Neural cell (in vitro differentiated cells): ENCODE data around the gene ZNF786. TPM values are rescaled to one million over a fixed set of nuclear protein-coding genes. Genes with fewer than 3 reads are reported as not detected.

Experiments used
- H2AFZ ChIP-seq: fragments of 200-600, 300-800 bp; sonication (generic), shearing (Covaris generic); 2 replicates; pipeline ENCODE4 v1.6.0; 2014; ENCODE audit warnings: low read depth, mild to moderate bottlenecking, antibody characterized with exemption, low read length, moderate library complexity
- H3F3A ChIP-seq: fragments of 200-600 bp; shearing (Covaris generic); 2 replicates; pipeline ENCODE4 v1.6.1; 2016; ENCODE audit warnings: mild to moderate bottlenecking, moderate library complexity, mixed read lengths, antibody characterized with exemption, low read length; ENCODE audit not compliant: insufficient read depth, poor library complexity, severe bottlenecking
- H3K27ac ChIP-seq: fragments of 200-600, 300-800 bp; sonication (generic), shearing (Covaris generic); 2 replicates; pipeline ENCODE4 v1.5.1; 2014; ENCODE audit warnings: mild to moderate bottlenecking, low read length, moderate library complexity
- H3K27me3 ChIP-seq: fragments of 300-800, 200-600 bp; sonication (generic), shearing (Covaris generic); 2 replicates; pipeline ENCODE4 v1.6.0; 2014; ENCODE audit warnings: mild to moderate bottlenecking, low read depth, low read length, moderate library complexity; ENCODE audit not compliant: insufficient read depth
- H3K36me3 ChIP-seq: fragments of 300-800, 200-600 bp; sonication (generic), shearing (Covaris generic); 2 replicates; pipeline ENCODE4 v1.5.1; 2014; ENCODE audit warnings: mild to moderate bottlenecking, antibody characterized with exemption, low read length, moderate library complexity; ENCODE audit not compliant: insufficient read depth
- H3K4me2 ChIP-seq: fragments of 300-800, 200-600 bp; sonication (generic), shearing (Covaris generic); 2 replicates; pipeline ENCODE4 v1.6.0; 2014; ENCODE audit warnings: mild to moderate bottlenecking, low read length
- H3K4me3 ChIP-seq: fragments of 300-800, 200-600 bp; sonication (generic), shearing (Covaris generic); 2 replicates; pipeline ENCODE4 v1.5.1; 2014; ENCODE audit warnings: mild to moderate bottlenecking, low read length, moderate library complexity
- H3K79me2 ChIP-seq: fragments of 200-600 bp; shearing (Covaris generic); replicated peaks from 2 replicates; pipeline ENCODE4 v1.6.0; 2014; ENCODE audit warnings: mild to moderate bottlenecking, low read length, moderate library complexity; ENCODE audit not compliant: insufficient read depth
- H3K9ac ChIP-seq: fragments of 300-800, 200-600 bp; sonication (generic), shearing (Covaris generic); 2 replicates; pipeline ENCODE4 v1.6.1; 2016; ENCODE audit warnings: mild to moderate bottlenecking, low read length, mixed read lengths
- H3K9me2 ChIP-seq: fragments of 200-600 bp; shearing (Covaris generic); 2 replicates; pipeline ENCODE4 v1.6.1; 2016; ENCODE audit warnings: mild to moderate bottlenecking, low read length, mixed read lengths; ENCODE audit not compliant: insufficient read depth
- H3K9me3 ChIP-seq: fragments of 200-600, 300-800 bp; sonication (generic), shearing (Covaris generic); 2 replicates; pipeline ENCODE4 v1.6.1; 2016; ENCODE audit warnings: mild to moderate bottlenecking, mixed run types, low read length, moderate library complexity, mixed read lengths
- H4K20me1 ChIP-seq: fragments of 200-600 bp; shearing (Covaris generic); 2 replicates; pipeline ENCODE4 v1.6.1; 2016; ENCODE audit warnings: mild to moderate bottlenecking, mixed run types; ENCODE audit not compliant: insufficient read depth
- MXI1 ChIP-seq: fragments of 450-650 bp; conservative IDR thresholded peaks from 2 replicates; pipeline ENCODE4 v1.6.1; 2014; ENCODE audit warnings: antibody characterized with exemption, mild to moderate bottlenecking; ENCODE audit not compliant: poor library complexity, severe bottlenecking
- SMC3 ChIP-seq: fragments of 450-650 bp; conservative IDR thresholded peaks from 2 replicates; pipeline ENCODE4 v1.6.1; 2014; ENCODE audit warnings: antibody characterized with exemption, mild to moderate bottlenecking, moderate library complexity; ENCODE audit not compliant: poor library complexity
- polyA plus RNA-seq: library from polyadenylated mRNA; depleted of rRNA; stranded (reverse); fragments of >200 nt; gene quantifications from 2 replicates; pipeline ENCODE4 v1.2.3, GENCODE V29; 2014
- small RNA-seq, 3 experiments: library from RNA; depleted of rRNA; stranded (forward); fragments of <200 nt; gene quantifications; one replicate each; pipeline ENCODE3, GENCODE V24; 2012

The ZNF786 gene
- polyA plus RNA-seq, 1 donor from 2014 or later = 7.8 TPM

DNA sequence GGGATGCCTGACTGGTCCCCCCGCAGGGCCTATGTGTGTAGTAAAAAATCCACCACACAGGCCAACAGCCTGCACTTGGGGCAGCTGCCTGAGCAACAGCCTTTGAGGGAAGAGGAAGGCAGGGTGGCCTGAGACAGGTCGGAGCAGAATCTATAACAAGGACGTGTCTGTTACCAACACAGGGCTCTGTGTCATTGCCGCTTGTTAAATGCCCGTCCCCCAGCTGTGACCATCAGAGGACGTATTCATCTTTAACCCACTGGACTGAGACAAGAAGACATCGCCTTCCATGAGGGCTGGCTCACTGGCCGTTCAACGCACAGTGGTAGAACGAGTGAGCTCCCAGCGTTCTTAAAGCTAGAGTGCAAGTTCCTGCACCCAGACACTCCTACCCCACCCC is 70.0 kb downstream of the ZNF786 start:
- Histone ChIP-seq H3K27ac (no peak overlapping the region), H4K20me1 (no peaks in the 10 kb centered on the region), H3K4me2 (no peak overlapping the region), H3K79me2 (peaks cover 15% of the 10 kb centered on the region), H2AFZ (no peak overlapping the region), H3K9me2 (no peaks in the 10 kb centered on the region), H3F3A (no peaks in the 10 kb centered on the region), H3K27me3 (no peaks in the 10 kb centered on the region), H3K9me3 (no peaks in the 10 kb centered on the region), H3K4me3 (no peak overlapping the region), H3K36me3 (no peaks in the 10 kb centered on the region), H3K9ac (no peak overlapping the region)
- no peak for TF ChIP-seq MXI1
- TF ChIP-seq SMC3 = no peak

Small RNA genes lying within 50 kb of the gene (small RNA-seq; reads per million reads assigned to genes)
- gene COX6B1P1 = 0 reads per million in 3 experiments
- gene RN7SL521P = 0 to 0.73 (median 0.39) reads per million in 3 experiments
- 0 to 5.7 (median 0.03) reads per million in 3 experiments for gene RNU6-650P

Other genes with a start within 250 kb of the ZNF786 start
- 67.2 and 67.6 TPM in 2 replicates for gene EZH2, start 206.4 kb downstream of the ZNF786 start, polyA plus RNA-seq
- gene PDIA4, start 62.2 kb downstream of the ZNF786 start, polyA plus RNA-seq = 41.8 and 45.6 TPM in 2 replicates
- 5.1 and 6.8 TPM in 2 replicates for gene ZNF425, start 35.6 kb upstream of the ZNF786 start, polyA plus RNA-seq
- gene ZNF398, start 56.7 kb upstream of the ZNF786 start, polyA plus RNA-seq = 8.6 and 13.2 TPM in 2 replicates
- gene ZNF282, start 104.8 kb upstream of the ZNF786 start, polyA plus RNA-seq = 17.7 and 23.3 TPM in 2 replicates
- 10.4 and 12.2 TPM in 2 replicates for gene ZNF212, start 148.9 kb upstream of the ZNF786 start, polyA plus RNA-seq
- gene ZNF783, start 171.5 kb upstream of the ZNF786 start, polyA plus RNA-seq = 23.9 and 28.6 TPM in 2 replicates